ENCODE measurements around the gene EME2. TPM values are rescaled to one million over a fixed set of nuclear protein-coding genes. Genes with fewer than 3 reads are reported as not detected.
A peak's percentile ranks its signal among the peaks of the same experiment; 100 is the strongest.

Gene EME2
- total and polyA plus RNA-seq, 2 donors from 2014 or later, result 5.1 to 23.8 TPM

GRCh38 chr16:1808691-1809090 lies 36.1 kb downstream of the EME2 start:
- DNase-seq (peak in 1 of 5 donors; percentile 41), FAIRE-seq (no peak)
- intact Hi-C loops (cut with DNase I), result no loop called here
- no peaks in the 10 kb centered on the region for H3K9me3 ChIP-seq (ENCODE audit: control insufficient read depth in 2 of 3, insufficient read depth in 1 of 3, low read length in 3 of 3)
- H3K27me3 ChIP-seq (ENCODE audit: control insufficient read depth, insufficient read depth, low read length), result no peaks in the 10 kb centered on the region
- peaks cover 0 to 21% (median 7%) of the 10 kb centered on the region in 3 donors for H3K36me3 ChIP-seq (ENCODE audit: control insufficient read depth in 2 of 3, insufficient read depth in 3 of 3, low read length in 3 of 3)
- TF ChIP-seq CTCF (IDR thresholded peaks at IDR 0.05; ENCODE audit: borderline replicate concordance, extremely low read depth, insufficient read depth), result no peak
- H3K9ac ChIP-seq (ENCODE audit: low read length in 3 of 3), result no peak overlapping the region
- H3K4me3 ChIP-seq (ENCODE audit: low read length in 3 of 3), result no peak overlapping the region
- H3K27ac ChIP-seq (ENCODE audit: low read depth in 2 of 2, low read length in 2 of 2), result no peak overlapping the region
- H3K4me1 ChIP-seq (ENCODE audit: control insufficient read depth in 2 of 3, insufficient read depth in 2 of 3, low read depth in 1 of 3, low read length in 3 of 3), result no peaks in the 10 kb centered on the region

DNA sequence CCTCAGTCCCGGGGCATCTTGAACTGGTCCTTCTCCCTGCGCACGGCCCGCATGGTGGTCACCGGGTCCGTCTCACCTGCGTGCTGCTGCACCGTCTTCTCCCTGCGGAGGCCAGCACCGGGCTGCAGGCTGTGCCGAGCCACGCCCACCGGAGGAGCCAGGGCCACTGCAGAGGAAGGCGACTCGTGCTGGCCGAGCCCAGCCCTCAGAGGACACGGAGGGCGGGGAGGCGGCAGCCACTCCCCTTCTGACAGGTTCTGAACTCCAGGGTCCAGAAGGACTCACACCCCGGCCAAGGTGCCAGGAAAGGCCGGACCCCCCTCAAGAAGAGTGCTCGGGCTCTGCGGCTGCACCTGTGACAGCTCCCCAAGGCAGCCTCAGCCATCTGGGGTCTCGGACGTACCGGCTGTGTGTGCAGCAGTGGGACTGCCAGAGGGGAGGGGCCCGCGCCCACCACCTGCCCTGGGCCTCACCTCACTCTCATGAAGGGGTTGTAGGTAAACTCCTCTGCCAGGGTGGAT lies 36.7 kb downstream of the EME2 start:
- Histone ChIP-seq H3K9ac (ENCODE audit: low read length in 3 of 3) (no peak overlapping the region), H3K27ac (ENCODE audit: low read depth in 2 of 2, low read length in 2 of 2) (no peak overlapping the region), H3K4me1 (ENCODE audit: control insufficient read depth in 2 of 3, insufficient read depth in 2 of 3, low read depth in 1 of 3, low read length in 3 of 3) (no peaks in the 10 kb centered on the region), H3K36me3 (ENCODE audit: control insufficient read depth in 2 of 3, insufficient read depth in 3 of 3, low read length in 3 of 3) (peaks cover 0 to 21% (median 8%) of the 10 kb centered on the region in 3 donors), H3K9me3 (ENCODE audit: control insufficient read depth in 2 of 3, insufficient read depth in 1 of 3, low read length in 3 of 3) (no peaks in the 10 kb centered on the region), H3K4me3 (ENCODE audit: low read length in 3 of 3) (no peak overlapping the region), H3K27me3 (ENCODE audit: control insufficient read depth, insufficient read depth, low read length) (no peaks in the 10 kb centered on the region)
- peak in 1 of 5 donors; percentile 72 for DNase-seq
- intact Hi-C loops (cut with DNase I), result no loop called here
- FAIRE-seq, result no peak
- no peak for TF ChIP-seq CTCF (IDR thresholded peaks at IDR 0.05; ENCODE audit: borderline replicate concordance, extremely low read depth, insufficient read depth)

GRCh38 chr16:1810106-1810505 lies 37.5 kb downstream of the EME2 start:
- TF ChIP-seq CTCF (IDR thresholded peaks at IDR 0.05; ENCODE audit: borderline replicate concordance, extremely low read depth, insufficient read depth), result no peak
- H3K27ac ChIP-seq (ENCODE audit: low read depth in 2 of 2, low read length in 2 of 2), result no peak overlapping the region
- H3K4me3 ChIP-seq (ENCODE audit: low read length in 3 of 3), result no peak overlapping the region
- H3K36me3 ChIP-seq (ENCODE audit: control insufficient read depth in 2 of 3, insufficient read depth in 3 of 3, low read length in 3 of 3), result peaks cover 0 to 24% (median 8%) of the 10 kb centered on the region in 3 donors
- no peak for DNase-seq
- H3K9ac ChIP-seq (ENCODE audit: low read length in 3 of 3), result no peak overlapping the region
- no peak for FAIRE-seq
- H3K27me3 ChIP-seq (ENCODE audit: control insufficient read depth, insufficient read depth, low read length), result no peaks in the 10 kb centered on the region
- no peaks in the 10 kb centered on the region for H3K4me1 ChIP-seq (ENCODE audit: control insufficient read depth in 2 of 3, insufficient read depth in 2 of 3, low read depth in 1 of 3, low read length in 3 of 3)
- no peaks in the 10 kb centered on the region for H3K9me3 ChIP-seq (ENCODE audit: control insufficient read depth in 2 of 3, insufficient read depth in 1 of 3, low read length in 3 of 3)
- intact Hi-C loops (cut with DNase I), result no loop called here

- Histone ChIP-seq H3K36me3 (ENCODE audit: control insufficient read depth in 2 of 3, insufficient read depth in 3 of 3, low read length in 3 of 3) (peaks cover 0 to 28% (median 8%) of the 10 kb centered on the region in 3 donors), H3K4me3 (ENCODE audit: low read length in 3 of 3) (no peak overlapping the region)
- no peak for FAIRE-seq
Measured at GRCh38 chr16:1810536-1810935, 37.9 kb downstream of the EME2 start.

More at GRCh38 chr16:1810536-1810935, 37.9 kb downstream of the EME2 start:
- no peak for TF ChIP-seq CTCF (IDR thresholded peaks at IDR 0.05; ENCODE audit: borderline replicate concordance, extremely low read depth, insufficient read depth)
- no peak for DNase-seq
- Histone ChIP-seq H3K9ac (ENCODE audit: low read length in 3 of 3) (no peak overlapping the region), H3K4me1 (ENCODE audit: control insufficient read depth in 2 of 3, insufficient read depth in 2 of 3, low read depth in 1 of 3, low read length in 3 of 3) (no peaks in the 10 kb centered on the region), H3K27ac (ENCODE audit: low read depth in 2 of 2, low read length in 2 of 2) (no peak overlapping the region), H3K27me3 (ENCODE audit: control insufficient read depth, insufficient read depth, low read length) (no peaks in the 10 kb centered on the region), H3K9me3 (ENCODE audit: control insufficient read depth in 2 of 3, insufficient read depth in 1 of 3, low read length in 3 of 3) (no peaks in the 10 kb centered on the region)
- intact Hi-C loops (cut with DNase I), result no loop called here

Measured in kidney (tissue), 14 donors.